Liver (tissue), 9 donors: ENCODE data around the gene OSGIN1. TPM values are rescaled to one million over a fixed set of nuclear protein-coding genes. Genes with fewer than 3 reads are reported as not detected.

Source experiments
- DNase-seq: peaks from one replicate; pipeline ENCODE4 v3.0.0-alpha.2; 2017; ENCODE audit warnings: low spot score
- H3K27ac ChIP-seq, 2 donors: one replicate each; pipeline ENCODE4 v1.7.0; 2013; ENCODE audit warnings: inconsistent platforms in 2 of 2, low read length in 2 of 2, control low read depth in 1 of 2, low read depth in 1 of 2, mild to moderate bottlenecking in 1 of 2
- H3K27me3 ChIP-seq, 4 donors: one replicate each; pipeline versions ENCODE4 v1.6.1 to v1.7.0; 2013; ENCODE audit warnings: low read length in 3 of 4, inconsistent platforms in 1 of 4, mild to moderate bottlenecking in 1 of 4, moderate library complexity in 1 of 4; ENCODE audit not compliant: control insufficient read depth in 4 of 4, insufficient read depth in 4 of 4
- H3K36me3 ChIP-seq, 4 donors: one replicate each; pipeline versions ENCODE4 v1.6.1 to v1.7.0; 2013; ENCODE audit warnings: low read length in 3 of 4, mild to moderate bottlenecking in 3 of 4, low read depth in 1 of 4, moderate library complexity in 1 of 4; ENCODE audit not compliant: control insufficient read depth in 4 of 4, insufficient read depth in 3 of 4
- H3K4me1 ChIP-seq, 4 donors: one replicate each; pipeline versions ENCODE4 v1.6.1 to v1.7.0; 2013; ENCODE audit warnings: low read length in 3 of 4, mild to moderate bottlenecking in 3 of 4, moderate library complexity in 1 of 4; ENCODE audit not compliant: control insufficient read depth in 4 of 4, insufficient read depth in 4 of 4
- H3K4me3 ChIP-seq, 3 donors: one replicate each; pipeline versions ENCODE4 v1.6.1 to v1.7.0; 2013; ENCODE audit warnings: low read length in 3 of 3, control low read depth in 1 of 3, low read depth in 1 of 3, mild to moderate bottlenecking in 1 of 3
- H3K9ac ChIP-seq, 2 donors: one replicate each; pipeline ENCODE4 v1.7.0; 2013; ENCODE audit warnings: low read length in 2 of 2, mild to moderate bottlenecking in 2 of 2, moderate library complexity in 2 of 2, control low read depth in 1 of 2, low read depth in 1 of 2
- H3K9me3 ChIP-seq, 4 donors: one replicate each; pipeline versions ENCODE4 v1.6.1 to v1.7.0; 2013; ENCODE audit warnings: low read length in 3 of 4; ENCODE audit not compliant: control insufficient read depth in 4 of 4
- ATF3 ChIP-seq: IDR thresholded peaks from 2 replicates; pipeline ENCODE4 v1.6.1; 2016; ENCODE audit warnings: antibody characterized with exemption
- CTCF ChIP-seq: fragments of 150-350 bp; IDR thresholded peaks from 2 replicates; pipeline ENCODE4 v1.5.1; 2017; ENCODE audit warnings: improper control_type of control experiment, low read depth, low read length; ENCODE audit not compliant: missing input control
- EGR1 ChIP-seq, 2 donors: IDR thresholded peaks; 2 replicates each; pipeline ENCODE4 v1.6.1; 2016 to 2018; ENCODE audit warnings: antibody characterized with exemption in 2 of 2, low read depth in 2 of 2
- FOXA1 ChIP-seq: IDR thresholded peaks from 2 replicates; pipeline ENCODE4 v1.6.1; 2016; ENCODE audit warnings: antibody characterized with exemption
- FOXA2 ChIP-seq: IDR thresholded peaks from 2 replicates; pipeline ENCODE4 v1.6.1; 2016; ENCODE audit warnings: antibody characterized with exemption
- GABPA ChIP-seq, 2 donors: IDR thresholded peaks in 1 of 2; conservative IDR thresholded peaks in 1 of 2; 2 replicates each; pipeline ENCODE4 v1.6.1; 2016; ENCODE audit warnings: antibody characterized with exemption in 2 of 2, mild to moderate bottlenecking in 1 of 2, moderate library complexity in 1 of 2
- HNF4A ChIP-seq, 2 donors: conservative IDR thresholded peaks; 2 replicates each; pipeline ENCODE4 v1.6.1; 2016; ENCODE audit warnings: antibody characterized with exemption in 2 of 2, mild to moderate bottlenecking in 2 of 2
- HNF4G ChIP-seq: IDR thresholded peaks from 2 replicates; pipeline ENCODE4 v1.6.1; 2016; ENCODE audit warnings: antibody characterized with exemption
- JUND ChIP-seq, 2 donors: IDR thresholded peaks; 2 replicates each; pipeline ENCODE4 v1.6.1; 2016; ENCODE audit warnings: antibody characterized with exemption in 2 of 2
- MAX ChIP-seq: IDR thresholded peaks from 2 replicates; pipeline ENCODE4 v1.6.1; 2016; ENCODE audit warnings: antibody characterized with exemption
- NR2F2 ChIP-seq: IDR thresholded peaks from 2 replicates; pipeline ENCODE4 v1.6.1; 2016; ENCODE audit warnings: antibody characterized with exemption
- RAD21 ChIP-seq, 2 donors: IDR thresholded peaks; 2 replicates each; pipeline ENCODE4 v1.6.1; 2016; ENCODE audit warnings: antibody characterized with exemption in 2 of 2, mild to moderate bottlenecking in 2 of 2
- REST ChIP-seq: IDR thresholded peaks from 2 replicates; pipeline ENCODE4 v1.6.1; 2016; ENCODE audit warnings: antibody characterized with exemption, mild to moderate bottlenecking
- RXRA ChIP-seq, 2 donors: IDR thresholded peaks; 2 replicates each; pipeline ENCODE4 v1.6.1; 2017 to 2018; ENCODE audit warnings: antibody characterized with exemption in 2 of 2, mild to moderate bottlenecking in 1 of 2
- SP1 ChIP-seq: IDR thresholded peaks from 2 replicates; pipeline ENCODE4 v1.6.1; 2018; ENCODE audit warnings: antibody characterized with exemption, mild to moderate bottlenecking
- TAF1 ChIP-seq: conservative IDR thresholded peaks from 2 replicates; pipeline ENCODE4 v1.6.1; 2016; ENCODE audit warnings: antibody characterized with exemption, mild to moderate bottlenecking
- YY1 ChIP-seq: IDR thresholded peaks from 2 replicates; pipeline ENCODE4 v1.6.1; 2016; ENCODE audit warnings: antibody characterized with exemption, mild to moderate bottlenecking
- ZBTB33 ChIP-seq: IDR thresholded peaks from 2 replicates; pipeline ENCODE4 v1.6.1; 2016; ENCODE audit warnings: antibody characterized with exemption
- WGBS: extraction: QIAGEN DNeasy Blood & Tissue Kit; methylation state at CpG from one replicate; pipeline ENCODE4 v1.1.7; 2013; 5-methylcytosine and 5-hydroxymethylcytosine counted together
- polyA plus RNA-seq, 2 donors: library from polyadenylated mRNA; stranded (reverse) in 1 of 2; unstranded in 1 of 2; fragments of 200-250 nt in 1 of 2; fragments of >200 nt in 1 of 2; fragmentation: Nextera tagmentation in 1 of 2; extraction: Ambion mirVana in 1 of 2; gene quantifications; one replicate each; pipeline versions ENCODE4 v1.2.1 to v1.2.3, GENCODE V29; 2013 to 2015
- total RNA-seq, 2 donors: library from RNA; depleted of rRNA; stranded (reverse); fragments of >200 nt; gene quantifications; one replicate each; pipeline ENCODE4 v1.2.3, GENCODE V29; 2014
- donor health status: healthy.
- donor health status: healthy.
- donor health status: healthy.
- donor health status: healthy.
- donor health status: healthy.

The OSGIN1 gene
- total and polyA plus RNA-seq, 4 donors, result 7.1 to 90.4 (median 60.4) TPM

GRCh38 chr16:83953796-83954576 is 946 bp downstream of the OSGIN1 start:
- Histone ChIP-seq H3K4me3 (peak overlapping the region; percentile 80 to 91 (median 81)), H3K4me1 (peaks cover 4 to 39% (median 29%) of the 10 kb centered on the region in 4 donors), H3K9ac (peak overlapping the region; percentile 83 to 94), H3K27me3 (no peaks in the 10 kb centered on the region), H3K27ac (peak overlapping the region; percentile 94 to 95), H3K9me3 (no peaks in the 10 kb centered on the region), H3K36me3 (peaks cover 4 to 17% (median 10%) of the 10 kb centered on the region in 4 donors)
- DNase-seq, result no peak
- TF ChIP-seq MAX (peak; percentile 39), REST (no peak), EGR1 (IDR thresholded peaks at IDR 0.05; ENCODE audit: low read depth in 2 of 2) (no peak), JUND (IDR thresholded peaks at IDR 0.05) (no peak), ATF3 (no peak), NR2F2 (no peak), ZBTB33 (no peak), CTCF (peak; percentile 30), RAD21 (IDR thresholded peaks at IDR 0.05) (no peak), FOXA1 (no peak), HNF4G (no peak), SP1 (no peak), GABPA (IDR thresholded peaks at IDR 0.05 in 1 of 2, conservative IDR thresholded peaks at IDR 0.05 in 1 of 2) (no peak), YY1 (peak; percentile 22), HNF4A (conservative IDR thresholded peaks at IDR 0.05) (no peak), RXRA (IDR thresholded peaks at IDR 0.05) (no peak), TAF1 (no peak), FOXA2 (no peak)
- 13% methylated on average over 19 of the region's 19 CpGs for WGBS
